ENCODE measurements around the gene HIPK1. TPM values are rescaled to one million over a fixed set of nuclear protein-coding genes. Genes with fewer than 3 reads are reported as not detected.

The HIPK1 gene
- total RNA-seq, 1 donor from 2014 or later = 52.3 TPM

GRCh38 chr1:113913312-113913668 lies 15.8 kb upstream of the HIPK1 start:
- no peak overlapping the region for H3K27ac ChIP-seq
- no peaks in the 10 kb centered on the region for H3K9me3 ChIP-seq
- DNase-seq (ENCODE audit: extremely low spot score in 2 of 2) = no peak
- H3K27me3 ChIP-seq = no peaks in the 10 kb centered on the region
- TF ChIP-seq POLR2A (IDR thresholded peaks at IDR 0.05) (no peak), POLR2AphosphoS5 (IDR thresholded peaks at IDR 0.05; ENCODE audit: insufficient read depth in 1 of 2, low read depth in 1 of 2) (no peak), CTCF (IDR thresholded peaks at IDR 0.05) (no peak)
- peaks cover 4% of the 10 kb centered on the region for H3K4me1 ChIP-seq
- no peak overlapping the region for H3K4me3 ChIP-seq
- intact Hi-C loops (cut with DNase I) = no loop called here
- peaks cover 0 to 21% of the 10 kb centered on the region in 2 donors for H3K36me3 ChIP-seq

- intact Hi-C loops (cut with DNase I) = no loop called here
- TF ChIP-seq CTCF (IDR thresholded peaks at IDR 0.05) (no peak), POLR2AphosphoS5 (IDR thresholded peaks at IDR 0.05; ENCODE audit: insufficient read depth in 1 of 2, low read depth in 1 of 2) (no peak), POLR2A (IDR thresholded peaks at IDR 0.05) (no peak)
- H3K27me3 ChIP-seq = no peaks in the 10 kb centered on the region
- peaks cover 0 to 15% of the 10 kb centered on the region in 2 donors for H3K36me3 ChIP-seq
- no peaks in the 10 kb centered on the region for H3K9me3 ChIP-seq
- H3K4me3 ChIP-seq = no peak overlapping the region
- no peak overlapping the region for H3K27ac ChIP-seq
- peaks cover 4% of the 10 kb centered on the region for H3K4me1 ChIP-seq
- DNase-seq (ENCODE audit: extremely low spot score in 2 of 2) = no peak
Observed at GRCh38 chr1:113913887-113914664, 15.0 kb upstream of the HIPK1 start.

- TF ChIP-seq POLR2AphosphoS5 (IDR thresholded peaks at IDR 0.05; ENCODE audit: insufficient read depth in 1 of 2, low read depth in 1 of 2) = no peak
- no peak for TF ChIP-seq POLR2A (IDR thresholded peaks at IDR 0.05)
- TF ChIP-seq CTCF (IDR thresholded peaks at IDR 0.05) = no peak
- peaks cover 0 to 4% of the 10 kb centered on the region in 2 donors for H3K36me3 ChIP-seq
- H3K4me3 ChIP-seq = no peak overlapping the region
- no peaks in the 10 kb centered on the region for H3K27me3 ChIP-seq
- H3K27ac ChIP-seq = no peak overlapping the region
- peaks cover 4% of the 10 kb centered on the region for H3K4me1 ChIP-seq
- no peak for DNase-seq (ENCODE audit: extremely low spot score in 2 of 2)
- no peaks in the 10 kb centered on the region for H3K9me3 ChIP-seq
- intact Hi-C loops (cut with DNase I) = no loop called here
Observed at GRCh38 chr1:113916974-113917373, 12.2 kb upstream of the HIPK1 start.

GRCh38 chr1:113917400-113918082 lies 11.6 kb upstream of the HIPK1 start:
- H3K36me3 ChIP-seq = no peaks in the 10 kb centered on the region
- no peak for DNase-seq (ENCODE audit: extremely low spot score in 2 of 2)
- no peak overlapping the region for H3K4me3 ChIP-seq
- H3K4me1 ChIP-seq = peaks cover 4% of the 10 kb centered on the region
- H3K27me3 ChIP-seq = no peaks in the 10 kb centered on the region
- TF ChIP-seq CTCF (IDR thresholded peaks at IDR 0.05) (no peak), POLR2AphosphoS5 (IDR thresholded peaks at IDR 0.05; ENCODE audit: insufficient read depth in 1 of 2, low read depth in 1 of 2) (no peak), POLR2A (IDR thresholded peaks at IDR 0.05) (no peak)
- no peak overlapping the region for H3K27ac ChIP-seq
- H3K9me3 ChIP-seq = no peaks in the 10 kb centered on the region
- intact Hi-C loops (cut with DNase I) = no loop called here

- Histone ChIP-seq H3K27ac (no peak overlapping the region), H3K4me1 (peaks cover 2% of the 10 kb centered on the region), H3K36me3 (no peaks in the 10 kb centered on the region), H3K27me3 (no peaks in the 10 kb centered on the region), H3K4me3 (no peak overlapping the region), H3K9me3 (no peaks in the 10 kb centered on the region)
- TF ChIP-seq POLR2A (IDR thresholded peaks at IDR 0.05) (no peak), POLR2AphosphoS5 (IDR thresholded peaks at IDR 0.05; ENCODE audit: insufficient read depth in 1 of 2, low read depth in 1 of 2) (no peak), CTCF (IDR thresholded peaks at IDR 0.05) (no peak)
- no peak for DNase-seq (ENCODE audit: extremely low spot score in 2 of 2)
- intact Hi-C loops (cut with DNase I) = no loop called here
Observed at GRCh38 chr1:113918243-113918642, 10.9 kb upstream of the HIPK1 start.

Measured in vagina (tissue), 2 donors.